OCI-LY1 (cell line): Measurements from ENCODE around the gene MYO1E.

Source experiments
- H2AFZ ChIP-seq: fragments of 200-600 bp; sonication (generic), shearing (Covaris generic); 2 replicates; pipeline ENCODE4 v1.6.0; 2014; ENCODE audit warnings: antibody characterized with exemption, mild to moderate bottlenecking, low read length
- H3F3A ChIP-seq: fragments of 200-600 bp; sonication (generic), shearing (Covaris generic); 2 replicates; pipeline ENCODE4 v1.6.0; 2014; ENCODE audit warnings: mild to moderate bottlenecking, antibody characterized with exemption, low read length, moderate library complexity; ENCODE audit not compliant: insufficient read depth
- H3K27ac ChIP-seq: fragments of 200-600 bp; sonication (generic); 2 replicates; pipeline ENCODE4 v1.5.1; 2014; ENCODE audit warnings: low read length, mixed run types, mild to moderate bottlenecking, low read depth; ENCODE audit not compliant: poor library complexity, severe bottlenecking
- H3K27me3 ChIP-seq: fragments of 200-600 bp; sonication (generic); 2 replicates; pipeline ENCODE4 v1.6.0; 2014; ENCODE audit warnings: antibody characterized with exemption, mild to moderate bottlenecking, low read length, moderate library complexity; ENCODE audit not compliant: insufficient read depth
- H3K36me3 ChIP-seq: fragments of 200-600 bp; sonication (generic); 2 replicates; pipeline ENCODE4 v1.6.1; 2014; ENCODE audit warnings: mild to moderate bottlenecking, antibody characterized with exemption, low read length, moderate library complexity, mixed read lengths; ENCODE audit not compliant: insufficient read depth
- H3K4me1 ChIP-seq: fragments of 200-600 bp; sonication (generic); 2 replicates; pipeline ENCODE4 v1.5.1; 2014; ENCODE audit warnings: mild to moderate bottlenecking, low read length, moderate library complexity; ENCODE audit not compliant: insufficient read depth, severe bottlenecking
- H3K4me2 ChIP-seq: fragments of 200-600 bp; sonication (generic), shearing (Covaris generic); 2 replicates; pipeline ENCODE4 v1.6.1; 2014; ENCODE audit warnings: low read length
- H3K4me3 ChIP-seq: fragments of 200-600 bp; sonication (generic); 2 replicates; pipeline ENCODE4 v1.5.1; 2014; ENCODE audit warnings: low read length, low read depth, mild to moderate bottlenecking, mixed read lengths; ENCODE audit not compliant: poor library complexity, severe bottlenecking
- H3K79me2 ChIP-seq: fragments of 200-600 bp; shearing (Covaris generic); 2 replicates; pipeline ENCODE4 v1.6.1; 2016; ENCODE audit warnings: mixed run types, low read length, mixed read lengths; ENCODE audit not compliant: insufficient read depth
- H3K9ac ChIP-seq: fragments of 200-600 bp; sonication (generic), shearing (Covaris generic); 2 replicates; pipeline ENCODE4 v1.6.1; 2014; ENCODE audit warnings: mild to moderate bottlenecking, low read length, mixed read lengths
- H3K9me2 ChIP-seq: fragments of 200-600 bp; sonication (generic), shearing (Covaris generic); 2 replicates; pipeline ENCODE4 v1.6.1; 2014; ENCODE audit warnings: low read depth, mild to moderate bottlenecking, low read length, mixed read lengths
- H3K9me3 ChIP-seq: fragments of 200-600 bp; shearing (Covaris generic); 2 replicates; pipeline ENCODE4 v1.6.1; 2014; ENCODE audit warnings: low read length, mixed read lengths
- H4K20me1 ChIP-seq: fragments of 200-600 bp; sonication (generic), shearing (Covaris generic); 2 replicates; pipeline ENCODE4 v1.6.0; 2016; ENCODE audit warnings: mild to moderate bottlenecking, low read length; ENCODE audit not compliant: insufficient read depth
- EZH2 ChIP-seq: fragments of 200-600 bp; sonication (generic), shearing (Covaris generic); IDR thresholded peaks from 2 replicates; pipeline ENCODE4 v1.8.0; 2017; ENCODE audit warnings: borderline replicate concordance, mixed run types, mild to moderate bottlenecking, antibody characterized with exemption, low read length, moderate library complexity, mixed read lengths
- TF ChIP-seq, protein P1 (sequence below): fragments of 200-600 bp; sonication (generic), shearing (Covaris generic); IDR thresholded peaks from 2 replicates; pipeline ENCODE4 v1.5.1; 2017; ENCODE audit warnings: mild to moderate bottlenecking, antibody characterized with exemption, low read length, moderate library complexity, mixed read lengths

Gene MYO1E

DNA sequence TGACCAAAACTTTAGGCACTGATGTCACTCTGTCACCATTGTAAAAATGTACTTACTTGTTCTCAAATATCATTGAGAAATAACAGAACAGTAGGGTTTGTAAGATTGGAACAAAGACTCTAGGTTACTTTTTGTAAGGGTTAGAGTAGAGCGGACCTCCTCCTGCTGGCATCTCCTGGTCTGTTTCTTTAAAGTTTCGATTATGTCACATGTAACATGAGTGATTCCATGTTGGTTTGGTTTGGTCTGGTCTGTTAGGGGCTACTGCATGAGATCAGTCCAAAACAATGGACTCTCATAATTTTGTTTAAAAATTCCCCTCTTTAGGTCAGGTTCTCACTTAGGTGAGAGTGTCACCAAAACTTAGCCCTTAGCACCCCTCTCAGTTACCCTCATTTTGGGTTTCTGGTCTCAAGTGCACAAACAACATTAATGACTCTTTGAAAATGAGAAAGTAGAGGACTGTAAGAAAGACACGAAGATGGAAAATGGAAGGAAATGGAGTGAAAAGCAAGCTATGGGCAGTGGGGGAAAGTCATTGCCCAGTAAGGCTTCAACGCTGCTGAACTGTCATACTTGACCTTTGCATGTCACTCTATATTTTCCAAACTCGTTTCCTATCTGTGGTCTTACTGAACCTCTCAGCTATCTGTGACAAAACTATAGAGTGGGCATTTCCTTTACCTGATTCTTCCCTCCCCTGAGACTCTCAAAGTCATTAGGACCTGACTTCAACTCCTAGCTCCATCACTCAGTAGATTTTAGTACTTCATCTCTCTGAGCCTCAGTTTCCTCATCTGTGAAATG, 113.3 kb downstream of the MYO1E start:
- Histone ChIP-seq H3F3A (no peaks in the 10 kb centered on the region), H3K4me1 (peaks cover 14% of the 10 kb centered on the region), H3K9ac (no peak overlapping the region), H3K4me3 (no peak overlapping the region), H3K27ac (peak overlapping the region; percentile 24), H4K20me1 (no peaks in the 10 kb centered on the region), H2AFZ (no peak overlapping the region), H3K36me3 (peaks cover 35% of the 10 kb centered on the region; the same call in 1 of the 2 replicates), H3K4me2 (no peak overlapping the region), H3K9me3 (no peaks in the 10 kb centered on the region), H3K9me2 (no peaks in the 10 kb centered on the region), H3K79me2 (no peaks in the 10 kb centered on the region), H3K27me3 (no peaks in the 10 kb centered on the region)
- TF ChIP-seq, protein P1, sequence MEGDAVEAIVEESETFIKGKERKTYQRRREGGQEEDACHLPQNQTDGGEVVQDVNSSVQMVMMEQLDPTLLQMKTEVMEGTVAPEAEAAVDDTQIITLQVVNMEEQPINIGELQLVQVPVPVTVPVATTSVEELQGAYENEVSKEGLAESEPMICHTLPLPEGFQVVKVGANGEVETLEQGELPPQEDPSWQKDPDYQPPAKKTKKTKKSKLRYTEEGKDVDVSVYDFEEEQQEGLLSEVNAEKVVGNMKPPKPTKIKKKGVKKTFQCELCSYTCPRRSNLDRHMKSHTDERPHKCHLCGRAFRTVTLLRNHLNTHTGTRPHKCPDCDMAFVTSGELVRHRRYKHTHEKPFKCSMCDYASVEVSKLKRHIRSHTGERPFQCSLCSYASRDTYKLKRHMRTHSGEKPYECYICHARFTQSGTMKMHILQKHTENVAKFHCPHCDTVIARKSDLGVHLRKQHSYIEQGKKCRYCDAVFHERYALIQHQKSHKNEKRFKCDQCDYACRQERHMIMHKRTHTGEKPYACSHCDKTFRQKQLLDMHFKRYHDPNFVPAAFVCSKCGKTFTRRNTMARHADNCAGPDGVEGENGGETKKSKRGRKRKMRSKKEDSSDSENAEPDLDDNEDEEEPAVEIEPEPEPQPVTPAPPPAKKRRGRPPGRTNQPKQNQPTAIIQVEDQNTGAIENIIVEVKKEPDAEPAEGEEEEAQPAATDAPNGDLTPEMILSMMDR = no peak
- TF ChIP-seq EZH2 = no peak

DNA sequence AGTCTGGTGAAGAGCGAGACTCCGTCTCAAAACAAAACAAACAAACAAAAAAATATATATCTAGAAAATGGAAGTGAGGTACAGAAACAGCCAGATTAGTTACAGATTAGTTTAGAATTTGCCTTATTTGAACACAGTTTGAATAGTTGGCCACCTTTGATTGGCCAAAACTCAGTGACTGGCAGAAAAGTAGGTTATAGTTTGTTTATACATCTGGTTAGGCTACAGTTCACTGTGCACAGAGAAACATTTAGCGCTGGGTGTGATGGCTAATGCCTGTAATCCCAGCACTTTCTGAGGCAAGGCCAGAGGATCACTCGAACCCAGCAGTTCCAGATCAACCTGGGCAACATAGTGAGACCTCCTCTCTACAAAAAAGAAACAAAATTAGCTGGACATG, 114.4 kb downstream of the MYO1E start:
- Histone ChIP-seq H3K4me2 (no peak overlapping the region), H3K9ac (no peak overlapping the region), H3F3A (no peaks in the 10 kb centered on the region), H3K9me2 (no peaks in the 10 kb centered on the region), H3K27me3 (no peaks in the 10 kb centered on the region), H3K9me3 (no peaks in the 10 kb centered on the region), H3K4me1 (peaks cover 21% of the 10 kb centered on the region), H3K36me3 (peaks cover 39% of the 10 kb centered on the region; the same call in 1 of the 2 replicates), H3K79me2 (no peaks in the 10 kb centered on the region), H4K20me1 (no peaks in the 10 kb centered on the region), H2AFZ (no peak overlapping the region), H3K27ac (no peak overlapping the region), H3K4me3 (no peak overlapping the region)
- no peak for TF ChIP-seq EZH2
- TF ChIP-seq, protein P1 = no peak

DNA sequence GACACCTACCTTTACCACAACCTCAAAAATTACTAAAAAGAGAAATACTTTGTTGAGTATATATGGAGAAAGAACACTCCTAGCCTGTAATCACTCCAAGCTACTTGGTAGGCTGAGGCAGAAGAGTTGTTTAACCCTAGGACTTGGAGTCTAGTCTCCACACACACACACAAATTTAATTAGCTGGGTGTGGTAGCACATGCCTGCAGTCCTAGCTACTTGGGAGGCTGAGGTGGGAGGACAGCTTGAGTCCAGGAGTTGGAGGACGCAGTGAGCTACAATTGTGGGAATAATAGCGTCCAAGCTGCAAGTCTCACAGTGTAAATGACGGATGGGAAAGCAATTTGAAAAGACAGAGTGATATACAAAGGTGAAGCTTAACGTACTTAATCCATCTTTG, 115.5 kb downstream of the MYO1E start:
- H2AFZ ChIP-seq = no peak overlapping the region
- no peaks in the 10 kb centered on the region for H3K9me2 ChIP-seq
- no peaks in the 10 kb centered on the region for H4K20me1 ChIP-seq
- no peaks in the 10 kb centered on the region for H3K27me3 ChIP-seq
- H3K36me3 ChIP-seq = peaks cover 33% of the 10 kb centered on the region; the same call in 1 of the 2 replicates
- H3K4me3 ChIP-seq = no peak overlapping the region
- H3K4me2 ChIP-seq = no peak overlapping the region
- no peaks in the 10 kb centered on the region for H3K79me2 ChIP-seq
- no peak overlapping the region for H3K9ac ChIP-seq
- no peaks in the 10 kb centered on the region for H3K9me3 ChIP-seq
- no peak overlapping the region for H3K27ac ChIP-seq
- H3F3A ChIP-seq = peaks cover under 1% of the 10 kb centered on the region; the same call in 1 of the 2 replicates
- TF ChIP-seq EZH2 = no peak
- TF ChIP-seq, protein P1 = no peak
- H3K4me1 ChIP-seq = peaks cover 33% of the 10 kb centered on the region
